H54 (cell line): ENCODE data around the gene IVNS1ABP.
"Not testable (repeated sequence)": the region's sequence is repeated elsewhere in the genome, so short reads cannot be mapped to it uniquely, and the experiment has no call there.

ENCODE experiments used
- DNase-seq: peaks from one replicate; pipeline ENCODE4 v3.0.0; 2011; ENCODE audit warnings: low spot score, mixed read lengths; ENCODE audit not compliant: insufficient read length
- FAIRE-seq: peaks from 3 replicates; lab custom pipeline; 2011; peaks lifted over from hg19 to GRCh38; lab: Jason Lieb, UNC
- POLR2A ChIP-seq: IDR thresholded peaks from 2 replicates; pipeline ENCODE4 v1.6.1; 2011; ENCODE audit warnings: low read depth, mild to moderate bottlenecking, low read length

IVNS1ABP gene

GRCh38 chr1:185343306-185343705 lies 26.3 kb upstream of the IVNS1ABP start:
- no peak for FAIRE-seq
- no peak for DNase-seq
- no peak for TF ChIP-seq POLR2A

GRCh38 chr1:185342672-185343259 lies 25.7 kb upstream of the IVNS1ABP start:
- no peak for TF ChIP-seq POLR2A
- DNase-seq, result no peak
- FAIRE-seq, result no peak

- FAIRE-seq, result no peak
- no peak for DNase-seq
Observed at GRCh38 chr1:185342017-185342416, 25.0 kb upstream of the IVNS1ABP start.

GRCh38 chr1:185341196-185341781 lies 24.2 kb upstream of the IVNS1ABP start:
- TF ChIP-seq POLR2A, result no peak
- FAIRE-seq, result no peak
- no peak for DNase-seq

More at GRCh38 chr1:185342017-185342416, 25.0 kb upstream of the IVNS1ABP start:
- TF ChIP-seq POLR2A, result no peak

- no peak for DNase-seq
- TF ChIP-seq POLR2A, result no peak
- no peak for FAIRE-seq
Observed at GRCh38 chr1:185338719-185339622, 21.9 kb upstream of the IVNS1ABP start.

- no peak for TF ChIP-seq POLR2A
- DNase-seq (no peak), FAIRE-seq (no peak)
Observed at GRCh38 chr1:185337246-185337645, 20.2 kb upstream of the IVNS1ABP start.

GRCh38 chr1:185334182-185334581 lies 17.1 kb upstream of the IVNS1ABP start:
- TF ChIP-seq POLR2A, result no peak
- DNase-seq (no peak), FAIRE-seq (no peak)

- DNase-seq (no peak), FAIRE-seq (no peak)
- no peak for TF ChIP-seq POLR2A
Observed at GRCh38 chr1:185328255-185328654, 11.2 kb upstream of the IVNS1ABP start.

GRCh38 chr1:185325413-185325812 lies 8.4 kb upstream of the IVNS1ABP start:
- TF ChIP-seq POLR2A, result no peak
- FAIRE-seq, result no peak
- no peak for DNase-seq

- no peak for DNase-seq
- no peak for TF ChIP-seq POLR2A
Observed at GRCh38 chr1:185324118-185324517, 7.1 kb upstream of the IVNS1ABP start.

GRCh38 chr1:185322636-185323035 lies 5.6 kb upstream of the IVNS1ABP start:
- no peak for TF ChIP-seq POLR2A
- FAIRE-seq, result no peak
- no peak for DNase-seq

More at GRCh38 chr1:185324118-185324517, 7.1 kb upstream of the IVNS1ABP start:
- no peak for FAIRE-seq

- DNase-seq, FAIRE-seq: not testable (repeated sequence)
Observed at GRCh38 chr1:185321653-185322221, 4.7 kb upstream of the IVNS1ABP start.

GRCh38 chr1:185321104-185321503 lies 4.1 kb upstream of the IVNS1ABP start:
- not testable (repeated sequence) for DNase-seq

GRCh38 chr1:185319139-185319475 lies 2.1 kb upstream of the IVNS1ABP start:
- no peak for DNase-seq
- no peak for FAIRE-seq
- no peak for TF ChIP-seq POLR2A

More at GRCh38 chr1:185321104-185321503, 4.1 kb upstream of the IVNS1ABP start:
- FAIRE-seq, result not testable (repeated sequence)
